IMR-90 (cell line): ENCODE results near the gene MMD. TPM values are rescaled to one million over a fixed set of nuclear protein-coding genes. Genes with fewer than 3 reads are reported as not detected.

Source experiments
- ATAC-seq: fragments of 200-7000 bp; cut with Tn5 transposase; 2 replicates; pipeline ENCODE4 v1.9.1; 2020; ENCODE audit warnings: low read depth, mild to moderate bottlenecking, moderate library complexity
- BruUV-seq: library from RNA; stranded (reverse); fragments of 400-500 nt; replicated peaks from 2 replicates; lab custom pipeline; 2021; lab: Mats Ljungman, UMichigan
- CTCF ChIA-PET: fragments of 300-600 bp; formaldehyde crosslinking; extraction: SDS; loops from one replicate; lab custom pipeline; 2021; ENCODE audit warnings: antibody characterized with exemption; lab: Yijun Ruan, JAX
- POLR2A ChIA-PET: fragments of 300-600 bp; sonication (Branson Sonifier 250); formaldehyde crosslinking; loops from one replicate; lab custom pipeline; 2022; ENCODE audit warnings: antibody characterized with exemption; ENCODE audit not compliant: unreplicated experiment; lab: Charles Lee
- DNase-seq: peaks from one replicate; pipeline ENCODE4 v3.0.0; 2013
- H2AFZ ChIP-seq: replicated peaks from 2 replicates; pipeline ENCODE3; 2013; ENCODE audit warnings: low read length, mild to moderate bottlenecking; ENCODE audit not compliant: poor library complexity
- H2AK5ac ChIP-seq: 2 replicates; pipeline ENCODE4 v1.6.1; 2013; ENCODE audit warnings: low read depth, low read length, inconsistent platforms
- H2AK9ac ChIP-seq: replicated peaks from 2 replicates; pipeline ENCODE3; 2013; ENCODE audit warnings: mild to moderate bottlenecking, low read depth, low read length, moderate library complexity; ENCODE audit not compliant: poor library complexity
- H2BK120ac ChIP-seq: 2 replicates; pipeline ENCODE4 v1.6.1; 2013; ENCODE audit warnings: low read depth, low read length, inconsistent platforms
- H2BK15ac ChIP-seq: 3 replicates; pipeline ENCODE4 v1.6.1; 2013; ENCODE audit warnings: low read depth, low read length, inconsistent platforms
- H2BK20ac ChIP-seq: 2 replicates; pipeline ENCODE4 v1.6.1; 2013; ENCODE audit warnings: low read depth, mild to moderate bottlenecking, inconsistent platforms, low read length, moderate library complexity
- H2BK5ac ChIP-seq: 2 replicates; pipeline ENCODE4 v1.6.1; 2013; ENCODE audit warnings: mild to moderate bottlenecking, low read depth, low read length, inconsistent platforms; ENCODE audit not compliant: poor library complexity, severe bottlenecking
- H3K14ac ChIP-seq: replicated peaks from 2 replicates; pipeline ENCODE4 v1.6.1; 2013; ENCODE audit warnings: low read depth, low read length, inconsistent platforms
- H3K18ac ChIP-seq: 2 replicates; pipeline ENCODE4 v1.6.1; 2013; ENCODE audit warnings: low read depth, low read length, control low read depth
- H3K23ac ChIP-seq: 2 replicates; pipeline ENCODE4 v1.6.1; 2013; ENCODE audit warnings: low read depth, low read length, inconsistent platforms
- H3K27ac ChIP-seq: 2 replicates; pipeline ENCODE4 v1.5.1; 2013; ENCODE audit warnings: mild to moderate bottlenecking, control low read depth, low read length; ENCODE audit not compliant: insufficient read depth
- H3K27me3 ChIP-seq: 2 replicates; pipeline ENCODE4 v1.6.1; 2013; ENCODE audit warnings: low read length; ENCODE audit not compliant: control insufficient read depth, insufficient read depth
- H3K36me3 ChIP-seq: 2 replicates; pipeline ENCODE4 v1.6.1; 2013; ENCODE audit warnings: low read length, mixed read lengths; ENCODE audit not compliant: control insufficient read depth, insufficient read depth
- H3K4ac ChIP-seq: 2 replicates; pipeline ENCODE4 v1.6.1; 2013; ENCODE audit warnings: low read depth, low read length, inconsistent platforms
- H3K4me1 ChIP-seq: 2 replicates; pipeline ENCODE4 v1.6.1; 2013; ENCODE audit warnings: low read length, mixed read lengths; ENCODE audit not compliant: control insufficient read depth, insufficient read depth
- H3K4me2 ChIP-seq: 2 replicates; pipeline ENCODE4 v1.6.1; 2013; ENCODE audit warnings: low read depth, mild to moderate bottlenecking, control low read depth, low read length, moderate library complexity
- H3K4me3 ChIP-seq: 2 replicates; pipeline ENCODE4 v1.5.1; 2013; ENCODE audit warnings: low read depth, mild to moderate bottlenecking, control low read depth, low read length, moderate library complexity; ENCODE audit not compliant: insufficient read depth
- H3K56ac ChIP-seq: 2 replicates; pipeline ENCODE4 v1.6.1; 2013; ENCODE audit warnings: low read length, inconsistent platforms; ENCODE audit not compliant: insufficient read depth; ENCODE audit errors: extremely low read depth
- H3K79me1 ChIP-seq, 2 experiments: 2 replicates each; pipeline ENCODE4 v1.6.1; 2013; ENCODE audit warnings: low read length in 2 of 2, inconsistent platforms in 1 of 2, low read depth in 1 of 2
- H3K9ac ChIP-seq: 2 replicates; pipeline ENCODE4 v1.6.1; 2013; ENCODE audit warnings: low read depth, low read length, control low read depth
- H3K9me1 ChIP-seq: 2 replicates; pipeline ENCODE4 v1.6.1; 2013; ENCODE audit warnings: low read length, inconsistent platforms; ENCODE audit not compliant: insufficient read depth
- H3K9me3 ChIP-seq: 2 replicates; pipeline ENCODE4 v1.6.1; 2013; ENCODE audit warnings: low read length; ENCODE audit not compliant: control insufficient read depth, insufficient read depth
- H4K20me1 ChIP-seq: 2 replicates; pipeline ENCODE4 v1.6.1; 2013; ENCODE audit warnings: low read length, inconsistent platforms; ENCODE audit not compliant: insufficient read depth
- H4K5ac ChIP-seq: 2 replicates; pipeline ENCODE4 v1.6.1; 2013; ENCODE audit warnings: mild to moderate bottlenecking, low read depth, low read length, control low read depth
- H4K8ac ChIP-seq, 2 experiments: 2 replicates each; pipeline ENCODE4 v1.6.1; 2013; ENCODE audit warnings: low read depth in 2 of 2, low read length in 2 of 2, control low read depth in 1 of 2, inconsistent platforms in 1 of 2
- H4K91ac ChIP-seq: 2 replicates; pipeline ENCODE4 v1.6.1; 2013; ENCODE audit warnings: low read depth, low read length, inconsistent platforms; ENCODE audit not compliant: insufficient read depth
- BHLHE40 ChIP-seq: fragments of 150-350 bp; IDR thresholded peaks from 2 replicates; pipeline ENCODE4 v1.6.1; 2016; ENCODE audit warnings: mild to moderate bottlenecking, low read depth, low read length
- CEBPB ChIP-seq: IDR thresholded peaks from 2 replicates; pipeline ENCODE4 v1.6.1; 2012; ENCODE audit warnings: low read depth, low read length, improper control_type of control experiment
- CHD1 ChIP-seq: IDR thresholded peaks from 2 replicates; pipeline ENCODE4 v1.6.1; 2012; ENCODE audit warnings: low read depth, low read length, improper control_type of control experiment
- CTCF ChIP-seq: conservative IDR thresholded peaks from 2 replicates; pipeline ENCODE4 v1.5.1; 2012; ENCODE audit warnings: mild to moderate bottlenecking, low read depth, low read length, improper control_type of control experiment
- ELK1 ChIP-seq: fragments of 150-350 bp; IDR thresholded peaks from 2 replicates; pipeline ENCODE4 v1.6.1; 2016; ENCODE audit warnings: low read depth, mild to moderate bottlenecking, low read length, moderate library complexity, borderline replicate concordance
- FOS ChIP-seq: fragments of 150-350 bp; IDR thresholded peaks from 2 replicates; pipeline ENCODE4 v1.6.1; 2016; ENCODE audit warnings: low read depth, low read length
- MAFK ChIP-seq: IDR thresholded peaks from 2 replicates; pipeline ENCODE4 v1.6.1; 2012; ENCODE audit warnings: low read depth, low read length, improper control_type of control experiment
- MAZ ChIP-seq: IDR thresholded peaks from 2 replicates; pipeline ENCODE4 v1.6.1; 2012; ENCODE audit warnings: low read depth, mild to moderate bottlenecking, low read length, improper control_type of control experiment, moderate library complexity, borderline replicate concordance
- MXI1 ChIP-seq: IDR thresholded peaks from 2 replicates; pipeline ENCODE4 v1.6.1; 2012; ENCODE audit warnings: low read depth, mild to moderate bottlenecking, low read length, moderate library complexity, borderline replicate concordance
- NFE2L2 ChIP-seq: fragments of 150-350 bp; IDR thresholded peaks from 2 replicates; pipeline ENCODE4 v1.6.1; 2016; ENCODE audit warnings: low read depth, mild to moderate bottlenecking, low read length
- POLR2A ChIP-seq: IDR thresholded peaks from 2 replicates; pipeline ENCODE4 v1.6.1; 2012; ENCODE audit warnings: mild to moderate bottlenecking, low read depth, low read length
- RAD21 ChIP-seq: IDR thresholded peaks from 2 replicates; pipeline ENCODE4 v1.6.1; 2012; ENCODE audit warnings: low read length, improper control_type of control experiment
- RCOR1 ChIP-seq: IDR thresholded peaks from 2 replicates; pipeline ENCODE4 v1.6.1; 2012; ENCODE audit warnings: mild to moderate bottlenecking, low read length, improper control_type of control experiment; ENCODE audit not compliant: insufficient replicate concordance
- RFX5 ChIP-seq: IDR thresholded peaks from 2 replicates; pipeline ENCODE4 v1.8.0; 2012; ENCODE audit warnings: low read depth, mild to moderate bottlenecking, low read length, moderate library complexity
- SMC3 ChIP-seq: fragments of 150-350 bp; IDR thresholded peaks from 2 replicates; pipeline ENCODE4 v1.6.1; 2016; ENCODE audit warnings: low read depth, mild to moderate bottlenecking, antibody characterized with exemption, low read length, moderate library complexity
- USF2 ChIP-seq: fragments of 150-350 bp; IDR thresholded peaks from 2 replicates; pipeline ENCODE4 v1.6.1; 2017; ENCODE audit warnings: mild to moderate bottlenecking, antibody characterized with exemption, low read length, low read depth
- WGBS, 2 experiments: methylation state at CpG; one replicate each; pipeline versions ENCODE4 v1.1.5 to v1.1.7; 2013; ENCODE audit warnings: missing lambda C conversion rate in 2 of 2; ENCODE audit not compliant: insufficient read length in 1 of 2; ENCODE audit errors: extremely low coverage in 2 of 2; 5-methylcytosine and 5-hydroxymethylcytosine counted together
- dilution Hi-C: fragments of 300-500 bp; cut with HindIII; formaldehyde crosslinking; loops from one replicate; pipeline ENCODE4 v1.14.3; 2018; ENCODE audit warnings: low sequenced_read_pairs; ENCODE audit not compliant: unreplicated experiment
- in situ Hi-C: fragments of 300-500 bp; cut with MboI; formaldehyde crosslinking; loops from 3 replicates; pipeline ENCODE4 v1.14.3; 2019; ENCODE audit warnings: low sequenced_read_pairs, inconsistent platforms, mixed read lengths
- intact Hi-C: fragments of 100-400 bp; cut with micrococcal nuclease; formaldehyde crosslinking; loops from 2 replicates; pipeline ENCODE4 v1.10.0; 2022
- polyA plus RNA-seq, 3 experiments: library from polyadenylated mRNA; depleted of rRNA; stranded (reverse); fragments of >200 nt; gene quantifications; 2 replicates each; pipeline ENCODE4 v1.2.3, GENCODE V29; 2012; ENCODE audit warnings: low replicate concordance in 1 of 3
- total RNA-seq: library from RNA; depleted of rRNA; stranded (reverse); fragments of >200 nt; gene quantifications from 2 replicates; pipeline ENCODE4 v1.2.3, GENCODE V29; 2012

Gene MMD
- total and polyA plus RNA-seq, 2 of the 4 experiments (the other 2 are of a cell fraction): 6.3 to 7.0 TPM

GRCh38 chr17:55351226-55351625 is 70.4 kb downstream of the MMD start:
- H3K9me1 ChIP-seq: no peaks in the 10 kb centered on the region
- ChIA-PET POLR2A (no interaction called here), CTCF (interaction anchor here (0.5 kb wide), 1 partner anchor 125 kb away, joined by 3 read pairs; no protein-coding TSS in a partner anchor)
- H3K4ac ChIP-seq: no peak overlapping the region
- H2BK20ac ChIP-seq: no peak overlapping the region
- H2BK5ac ChIP-seq: no peak overlapping the region
- no TSS peak for BruUV-seq
- H3K9me3 ChIP-seq: no peaks in the 10 kb centered on the region; the same call in 1 of the 2 replicates
- no peak overlapping the region for H2AK5ac ChIP-seq
- no peak for ATAC-seq
- dilution Hi-C loops (no loop called here), intact Hi-C loops (no loop called here), in situ Hi-C loops (loop anchor here (5.0 kb wide), 1 partner anchor 161 kb away; the partner anchor contains the start of gene SMIM36)
- no peak for TF ChIP-seq MAZ
- TF ChIP-seq CTCF: no peak
- no peak for TF ChIP-seq MXI1
- TF ChIP-seq RCOR1: no peak
- no peak for TF ChIP-seq SMC3
- no peak for TF ChIP-seq BHLHE40
- no peak for TF ChIP-seq MAFK
- no peak for TF ChIP-seq CHD1
- no peak for TF ChIP-seq USF2
- TF ChIP-seq NFE2L2: no peak
- TF ChIP-seq RAD21: no peak
- no peak for TF ChIP-seq RFX5
- no peak for TF ChIP-seq FOS
- TF ChIP-seq CEBPB: no peak
- no peak for TF ChIP-seq POLR2A
- TF ChIP-seq ELK1: no peak
- H3K4me3 ChIP-seq: no peak overlapping the region
- H3K27me3 ChIP-seq: peaks cover 7% of the 10 kb centered on the region
- H2BK15ac ChIP-seq: no peak overlapping the region
- no peak overlapping the region for H3K18ac ChIP-seq
- no peak overlapping the region for H2BK120ac ChIP-seq
- H3K14ac ChIP-seq: no peak overlapping the region
- no peak for DNase-seq
- no peaks in the 10 kb centered on the region for H3K4me1 ChIP-seq
- no peak overlapping the region for H4K5ac ChIP-seq
- H3K79me1 ChIP-seq: no peaks in the 10 kb centered on the region
- H2AK9ac ChIP-seq: no peak overlapping the region
- H4K8ac ChIP-seq: no peak overlapping the region
- H3K9ac ChIP-seq: no peak overlapping the region
- H3K27ac ChIP-seq: no peak overlapping the region
- no peak overlapping the region for H4K91ac ChIP-seq
- H3K4me2 ChIP-seq: no peak overlapping the region
- H3K36me3 ChIP-seq: no peaks in the 10 kb centered on the region
- no peak overlapping the region for H2AFZ ChIP-seq
- no CpG with 5 or more reads among the region's 1 CpG for WGBS, 2 experiments
- H3K56ac ChIP-seq: no peak overlapping the region
- no peaks in the 10 kb centered on the region for H4K20me1 ChIP-seq
- H3K23ac ChIP-seq: no peak overlapping the region
